ENCODE results near the gene AP4E1. TPM values are rescaled to one million over a fixed set of nuclear protein-coding genes. Genes with fewer than 3 reads are reported as not detected.

AP4E1 gene
- total RNA-seq, 4 donors from 2014 or later, result 10.2 to 15.3 (median 12.6) TPM

- Histone ChIP-seq H3K36me3 (peaks cover 0 to 78% (median 0%) of the 10 kb centered on the region in 3 donors), H3K27me3 (no peaks in the 10 kb centered on the region), H3K27ac (no peak overlapping the region), H3K9me3 (no peaks in the 10 kb centered on the region), H3K4me3 (no peak overlapping the region), H3K4me1 (no peaks in the 10 kb centered on the region)
- WGBS, 2 donors, result 94% methylated on average over 4 of the region's 4 CpGs
- DNase-seq (ENCODE audit: low spot score in 2 of 2), result no peak
- TF ChIP-seq CTCF (IDR thresholded peaks at IDR 0.05) (no peak), EP300 (IDR thresholded peaks at IDR 0.05) (no peak), POLR2A (IDR thresholded peaks at IDR 0.05) (no peak)
Measured at GRCh38 chr15:50997371-50998051, 89.0 kb downstream of the AP4E1 start.

GRCh38 chr15:51004103-51004551 lies 95.6 kb downstream of the AP4E1 start:
- TF ChIP-seq POLR2A (IDR thresholded peaks at IDR 0.05) (no peak), EP300 (IDR thresholded peaks at IDR 0.05) (no peak), CTCF (IDR thresholded peaks at IDR 0.05) (no peak)
- Histone ChIP-seq H3K27me3 (no peaks in the 10 kb centered on the region), H3K4me1 (no peaks in the 10 kb centered on the region), H3K4me3 (no peak overlapping the region), H3K27ac (no peak overlapping the region), H3K36me3 (peaks cover 0 to 86% (median 3%) of the 10 kb centered on the region in 3 donors), H3K9me3 (peaks cover 0 to 12% (median 0%) of the 10 kb centered on the region in 4 donors)
- 82 to 85% methylated on average over 3 of the region's 3 CpGs for WGBS, 2 donors
- DNase-seq (ENCODE audit: low spot score in 2 of 2), result no peak

- Histone ChIP-seq H3K36me3 (peaks cover 0 to 82% (median 3%) of the 10 kb centered on the region in 3 donors), H3K4me1 (no peaks in the 10 kb centered on the region), H3K9me3 (peaks cover 0 to 17% (median 0%) of the 10 kb centered on the region in 4 donors), H3K27me3 (no peaks in the 10 kb centered on the region), H3K4me3 (no peak overlapping the region), H3K27ac (no peak overlapping the region)
- no peak for DNase-seq (ENCODE audit: low spot score in 2 of 2)
- no peak for TF ChIP-seq CTCF (IDR thresholded peaks at IDR 0.05)
- TF ChIP-seq EP300 (IDR thresholded peaks at IDR 0.05), result no peak
- no peak for TF ChIP-seq POLR2A (IDR thresholded peaks at IDR 0.05)
- 92% methylated on average over 1 of the region's 1 CpG for WGBS, 2 donors
Measured at GRCh38 chr15:51006336-51006985, 98.0 kb downstream of the AP4E1 start.

GRCh38 chr15:51007131-51007666 lies 98.7 kb downstream of the AP4E1 start:
- DNase-seq (ENCODE audit: low spot score in 2 of 2), result no peak
- peaks cover 0 to 75% (median 3%) of the 10 kb centered on the region in 3 donors for H3K36me3 ChIP-seq

More at GRCh38 chr15:51007131-51007666, 98.7 kb downstream of the AP4E1 start:
- TF ChIP-seq CTCF (IDR thresholded peaks at IDR 0.05) (no peak), EP300 (IDR thresholded peaks at IDR 0.05) (no peak), POLR2A (IDR thresholded peaks at IDR 0.05) (no peak)
- WGBS, 2 donors, result 97 to 99% methylated on average over 4 of the region's 4 CpGs
- Histone ChIP-seq H3K27ac (no peak overlapping the region), H3K27me3 (no peaks in the 10 kb centered on the region), H3K9me3 (peaks cover 0 to 17% (median 0%) of the 10 kb centered on the region in 4 donors), H3K4me1 (no peaks in the 10 kb centered on the region), H3K4me3 (no peak overlapping the region)

All from tibial nerve (tissue), 4 donors.